PC-3 (cell line): Measurements from ENCODE around the gene LIPC. TPM values are rescaled to one million over a fixed set of nuclear protein-coding genes. Genes with fewer than 3 reads are reported as not detected.

Experiments used
- ATAC-seq: fragments of 200-7000 bp; cut with Tn5 transposase; 2 replicates; pipeline ENCODE4 v1.9.1; 2020; ENCODE audit warnings: mild to moderate bottlenecking, moderate library complexity
- BruUV-seq: library from RNA; stranded (reverse); fragments of 400-500 nt; replicated peaks from 2 replicates; lab custom pipeline; 2021; lab: Mats Ljungman, UMichigan
- CTCF ChIA-PET: fragments of 300-600 bp; sonication (Branson Sonifier 250); formaldehyde crosslinking; loops from one replicate; lab custom pipeline; 2022; ENCODE audit warnings: antibody characterized with exemption; lab: Charles Lee
- POLR2A ChIA-PET: fragments of 300-600 bp; sonication (Branson Sonifier 250); formaldehyde crosslinking; loops from one replicate; lab custom pipeline; 2022; ENCODE audit warnings: antibody characterized with exemption; ENCODE audit not compliant: unreplicated experiment; lab: Charles Lee
- DNase-seq: peaks from one replicate; pipeline ENCODE4 v3.0.0-alpha.2; 2015
- H2AFZ ChIP-seq: fragments of 300-600 bp; sonication (generic); 2 replicates; pipeline ENCODE4 v1.6.0; 2016; ENCODE audit warnings: antibody characterized with exemption, low read length
- H3F3A ChIP-seq: fragments of 300-600 bp; sonication (generic); one replicate; pipeline ENCODE4 v1.6.0; 2017; ENCODE audit warnings: antibody characterized with exemption, low read length, control low read depth, mild to moderate bottlenecking; ENCODE audit not compliant: unreplicated experiment
- H3K27ac ChIP-seq: fragments of 300-600 bp; sonication (generic); 2 replicates; pipeline ENCODE4 v1.5.1; 2016; ENCODE audit warnings: mild to moderate bottlenecking, low read length
- H3K27me3 ChIP-seq: fragments of 300-600 bp; sonication (generic); 2 replicates; pipeline ENCODE4 v1.6.1; 2016; ENCODE audit warnings: low read length, mixed read lengths
- H3K36me3 ChIP-seq: fragments of 300-600 bp; sonication (generic); 2 replicates; pipeline ENCODE4 v1.6.1; 2016; ENCODE audit warnings: low read depth, mixed run types, low read length, mixed read lengths
- H3K4me1 ChIP-seq: fragments of 300-600 bp; sonication (generic); 2 replicates; pipeline ENCODE4 v1.5.1; 2016; ENCODE audit warnings: low read length; ENCODE audit not compliant: insufficient read depth
- H3K4me2 ChIP-seq: fragments of 300-600 bp; sonication (generic); 2 replicates; pipeline ENCODE4 v1.6.0; 2016; ENCODE audit warnings: low read length
- H3K4me3 ChIP-seq: fragments of 300-600 bp; sonication (generic); 2 replicates; pipeline ENCODE4 v1.5.1; 2016; ENCODE audit warnings: mild to moderate bottlenecking, low read length, mixed read lengths
- H3K79me2 ChIP-seq: fragments of 300-600 bp; sonication (generic); 2 replicates; pipeline ENCODE4 v1.6.1; 2017; ENCODE audit warnings: low read length, mixed read lengths
- H3K9ac ChIP-seq: fragments of 300-600 bp; sonication (generic); 2 replicates; pipeline ENCODE4 v1.6.0; 2016; ENCODE audit warnings: mild to moderate bottlenecking, low read length
- H3K9me2 ChIP-seq: fragments of 300-600 bp; sonication (generic); replicated peaks from 2 replicates; pipeline ENCODE4 v1.6.1; 2016; ENCODE audit warnings: mixed run types, low read length, mixed read lengths
- H3K9me3 ChIP-seq: fragments of 300-600 bp; sonication (generic); 2 replicates; pipeline ENCODE4 v1.6.1; 2016; ENCODE audit warnings: low read length, mixed read lengths
- H4K20me1 ChIP-seq: fragments of 300-600 bp; sonication (generic); 2 replicates; pipeline ENCODE4 v1.6.1; 2016; ENCODE audit warnings: low read length, mixed read lengths
- EZH2 ChIP-seq: fragments of 300-600 bp; sonication (generic); IDR thresholded peaks from one replicate; pipeline ENCODE4 v1.6.1; 2017; ENCODE audit warnings: antibody characterized with exemption, mild to moderate bottlenecking, low read length; ENCODE audit not compliant: unreplicated experiment
- EZH2phosphoT487 ChIP-seq: fragments of 300-600 bp; sonication (generic); IDR thresholded peaks from 2 replicates; pipeline ENCODE4 v1.6.1; 2018; ENCODE audit warnings: mild to moderate bottlenecking, antibody characterized with exemption, low read length, borderline replicate concordance
- intact Hi-C: fragments of 100-400 bp; cut with micrococcal nuclease; formaldehyde crosslinking; loops from 2 replicates; pipeline ENCODE4 v1.9.0; 2023
- total RNA-seq: library from RNA; depleted of rRNA; stranded (reverse); fragments of >200 nt; gene quantifications from 2 replicates; pipeline ENCODE4 v1.2.3, GENCODE V29; 2014
- TF ChIP-seq, protein P1 (sequence below): fragments of 300-600 bp; sonication (generic); conservative IDR thresholded peaks from 2 replicates; pipeline ENCODE4 v1.5.1; 2017; ENCODE audit warnings: antibody characterized with exemption, low read depth, mild to moderate bottlenecking, low read length

LIPC gene
- total RNA-seq, 1 experiment from 2014 or later: not detected

DNA sequence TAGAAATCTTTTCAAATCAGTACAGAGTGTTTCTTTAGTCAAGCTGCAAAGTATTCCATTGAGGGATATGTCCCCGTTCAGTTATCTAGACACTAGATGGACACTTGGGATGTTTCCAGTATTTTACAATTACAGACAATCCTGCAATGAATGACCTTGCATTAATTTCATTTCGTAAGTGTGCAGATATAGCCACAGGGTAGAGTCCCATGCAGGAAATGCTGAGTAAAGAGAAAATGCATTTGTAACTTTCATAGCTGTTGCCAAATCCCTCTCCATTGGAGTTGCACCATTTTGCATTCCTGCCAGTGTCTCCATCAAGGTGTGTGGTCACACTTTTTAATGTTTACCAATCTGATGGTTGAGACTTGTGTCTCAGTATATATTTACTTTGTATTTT, 92.5 kb downstream of the LIPC start:
- H3K4me1 ChIP-seq: peaks cover 22% of the 10 kb centered on the region

DNA sequence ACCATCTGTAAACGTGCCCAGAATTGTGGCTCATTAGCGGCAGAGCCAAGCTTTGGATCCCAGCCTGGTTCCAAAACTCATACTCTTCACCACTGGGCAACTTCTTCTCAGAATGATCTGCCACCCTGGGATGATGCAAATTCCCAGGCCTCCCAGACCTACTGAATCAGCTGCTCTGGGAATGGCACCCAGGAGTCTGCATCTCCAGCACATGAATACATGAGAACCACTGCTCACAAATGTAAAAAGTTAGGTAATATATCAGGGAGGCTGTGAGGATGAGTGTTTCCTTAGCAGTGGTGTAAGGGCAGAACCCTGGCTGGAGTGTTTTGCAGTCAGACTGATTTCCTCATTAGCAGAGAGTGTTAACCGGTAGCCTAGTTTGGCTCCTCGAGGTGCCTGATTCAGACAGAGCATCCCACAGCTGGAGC, 94.2 kb downstream of the LIPC start:
- Histone ChIP-seq H4K20me1 (no peaks in the 10 kb centered on the region), H3F3A (no peaks in the 10 kb centered on the region), H3K27me3 (no peaks in the 10 kb centered on the region), H3K36me3 (no peaks in the 10 kb centered on the region), H3K4me1 (peaks cover 16% of the 10 kb centered on the region), H3K27ac (no peak overlapping the region), H3K4me3 (no peak overlapping the region), H2AFZ (no peak overlapping the region), H3K79me2 (no peaks in the 10 kb centered on the region), H3K9ac (no peak overlapping the region), H3K9me3 (no peaks in the 10 kb centered on the region), H3K9me2 (no peaks in the 10 kb centered on the region), H3K4me2 (no peak overlapping the region)
- ChIA-PET POLR2A (interaction anchor here (0.8 kb wide), 1 partner anchor 80 kb away, joined by 3 read pairs; no protein-coding TSS in a partner anchor), CTCF (no interaction called here)
- TF ChIP-seq, protein P1, sequence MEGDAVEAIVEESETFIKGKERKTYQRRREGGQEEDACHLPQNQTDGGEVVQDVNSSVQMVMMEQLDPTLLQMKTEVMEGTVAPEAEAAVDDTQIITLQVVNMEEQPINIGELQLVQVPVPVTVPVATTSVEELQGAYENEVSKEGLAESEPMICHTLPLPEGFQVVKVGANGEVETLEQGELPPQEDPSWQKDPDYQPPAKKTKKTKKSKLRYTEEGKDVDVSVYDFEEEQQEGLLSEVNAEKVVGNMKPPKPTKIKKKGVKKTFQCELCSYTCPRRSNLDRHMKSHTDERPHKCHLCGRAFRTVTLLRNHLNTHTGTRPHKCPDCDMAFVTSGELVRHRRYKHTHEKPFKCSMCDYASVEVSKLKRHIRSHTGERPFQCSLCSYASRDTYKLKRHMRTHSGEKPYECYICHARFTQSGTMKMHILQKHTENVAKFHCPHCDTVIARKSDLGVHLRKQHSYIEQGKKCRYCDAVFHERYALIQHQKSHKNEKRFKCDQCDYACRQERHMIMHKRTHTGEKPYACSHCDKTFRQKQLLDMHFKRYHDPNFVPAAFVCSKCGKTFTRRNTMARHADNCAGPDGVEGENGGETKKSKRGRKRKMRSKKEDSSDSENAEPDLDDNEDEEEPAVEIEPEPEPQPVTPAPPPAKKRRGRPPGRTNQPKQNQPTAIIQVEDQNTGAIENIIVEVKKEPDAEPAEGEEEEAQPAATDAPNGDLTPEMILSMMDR: no peak
- no peak for TF ChIP-seq EZH2phosphoT487
- TF ChIP-seq EZH2: no peak
- intact Hi-C loops: no loop called here
- DNase-seq (no peak), ATAC-seq (no peak)
- no TSS peak for BruUV-seq

More for the DNA sequence above, 92.5 kb downstream of the LIPC start:
- Histone ChIP-seq H3K79me2 (no peaks in the 10 kb centered on the region), H3K9me3 (no peaks in the 10 kb centered on the region), H3K27ac (no peak overlapping the region), H3F3A (no peaks in the 10 kb centered on the region), H4K20me1 (no peaks in the 10 kb centered on the region), H3K4me3 (no peak overlapping the region), H3K9ac (no peak overlapping the region), H3K9me2 (no peaks in the 10 kb centered on the region), H2AFZ (no peak overlapping the region), H3K27me3 (no peaks in the 10 kb centered on the region), H3K4me2 (no peak overlapping the region), H3K36me3 (no peaks in the 10 kb centered on the region)
- ATAC-seq (no peak), DNase-seq (no peak)
- TF ChIP-seq, protein P1: no peak
- TF ChIP-seq EZH2phosphoT487 (no peak), EZH2 (no peak)
- ChIA-PET POLR2A (no interaction called here), CTCF (no interaction called here)
- intact Hi-C loops: no loop called here
- no TSS peak for BruUV-seq

DNA sequence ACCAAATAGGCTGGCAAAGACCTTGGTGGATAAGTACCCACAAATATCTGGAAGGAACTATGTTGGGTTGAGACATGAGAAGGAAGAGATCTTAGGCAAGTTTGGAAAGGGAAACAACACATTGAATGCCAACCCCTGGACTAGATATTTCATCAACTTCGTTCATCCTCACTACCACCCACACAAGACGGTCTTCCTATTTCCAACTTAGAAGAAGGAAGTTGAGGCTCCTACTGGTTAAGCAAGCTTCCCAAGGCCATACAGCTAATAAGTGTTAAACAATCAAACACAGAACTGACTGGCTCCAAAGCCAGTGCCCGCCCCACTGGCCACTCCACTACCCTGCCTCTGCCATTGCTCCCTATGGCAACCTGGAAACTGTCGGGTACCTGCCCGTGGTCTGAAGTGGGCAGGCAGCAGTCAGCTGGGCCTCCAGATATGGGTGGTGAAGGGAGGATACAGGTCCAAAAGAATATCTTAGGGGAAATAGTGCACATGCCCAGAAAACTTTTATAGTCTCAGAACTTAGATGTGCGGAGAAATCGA, 94.9 kb downstream of the LIPC start:
- H3K79me2 ChIP-seq: no peaks in the 10 kb centered on the region
- H4K20me1 ChIP-seq: no peaks in the 10 kb centered on the region
- ATAC-seq (no peak), DNase-seq (no peak)
- H3K4me3 ChIP-seq: no peak overlapping the region
- no peaks in the 10 kb centered on the region for H3K36me3 ChIP-seq
- TF ChIP-seq EZH2phosphoT487 (no peak), EZH2 (no peak)
- TF ChIP-seq, protein P1: no peak
- H3K9ac ChIP-seq: no peak overlapping the region
- no peaks in the 10 kb centered on the region for H3K27me3 ChIP-seq
- H3K9me2 ChIP-seq: no peaks in the 10 kb centered on the region
- peaks cover 12% of the 10 kb centered on the region for H3K4me1 ChIP-seq
- no TSS peak for BruUV-seq
- intact Hi-C loops: no loop called here
- H3K9me3 ChIP-seq: no peaks in the 10 kb centered on the region
- POLR2A ChIA-PET: no interaction called here
- CTCF ChIA-PET: no interaction called here
- no peak overlapping the region for H3K27ac ChIP-seq
- H3F3A ChIP-seq: no peaks in the 10 kb centered on the region
- no peak overlapping the region for H2AFZ ChIP-seq
- H3K4me2 ChIP-seq: no peak overlapping the region
